Fibroblast of the aortic adventitia (primary cell): Measurements from ENCODE around the gene KLHL35. TPM values are rescaled to one million over a fixed set of nuclear protein-coding genes. Genes with fewer than 3 reads are reported as not detected.

ENCODE experiments used
- DNase-seq: peaks from one replicate; pipeline ENCODE4 v3.0.0-alpha.2; 2010; ENCODE audit warnings: low read depth
- H3K4me3 ChIP-seq: 2 replicates; pipeline ENCODE4 v1.5.1; 2011; ENCODE audit warnings: low read depth, mild to moderate bottlenecking, control low read depth, low read length, moderate library complexity
- total RNA-seq: library from RNA; depleted of rRNA; stranded (reverse); fragments of >200 nt; gene quantifications from 2 replicates; pipeline ENCODE4 v1.2.3, GENCODE V29; 2012; ENCODE audit warnings: low replicate concordance
- TF ChIP-seq, protein P1 (sequence below): IDR thresholded peaks from 2 replicates; pipeline ENCODE4 v1.5.1; 2011; ENCODE audit warnings: mild to moderate bottlenecking, low read length, control low read depth, inconsistent platforms; ENCODE audit not compliant: insufficient read depth

The KLHL35 gene
- total RNA-seq, 1 donor = 3.0 TPM

DNA sequence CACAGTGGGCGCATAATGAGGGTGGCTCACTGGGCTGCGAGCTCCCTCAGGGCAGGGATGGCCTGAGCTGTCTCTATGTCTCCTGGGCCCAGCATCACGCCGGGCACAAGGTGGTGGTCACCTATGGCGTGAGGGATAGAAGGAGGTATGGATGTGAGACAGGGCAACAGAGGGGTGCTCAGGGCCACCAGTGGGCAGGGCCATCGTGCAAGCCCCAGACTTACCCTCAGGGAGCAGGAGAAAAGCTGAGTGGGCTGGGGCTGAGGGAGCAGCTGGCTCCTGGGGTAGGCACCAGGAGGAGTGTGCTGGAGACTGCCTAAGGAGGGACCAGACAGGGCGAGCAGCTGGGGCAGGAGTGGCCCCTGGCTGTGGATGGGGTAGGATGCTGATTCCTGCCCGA is 34.3 kb upstream of the KLHL35 start:
- no peak overlapping the region for H3K4me3 ChIP-seq
- DNase-seq = no peak
- TF ChIP-seq, protein P1, sequence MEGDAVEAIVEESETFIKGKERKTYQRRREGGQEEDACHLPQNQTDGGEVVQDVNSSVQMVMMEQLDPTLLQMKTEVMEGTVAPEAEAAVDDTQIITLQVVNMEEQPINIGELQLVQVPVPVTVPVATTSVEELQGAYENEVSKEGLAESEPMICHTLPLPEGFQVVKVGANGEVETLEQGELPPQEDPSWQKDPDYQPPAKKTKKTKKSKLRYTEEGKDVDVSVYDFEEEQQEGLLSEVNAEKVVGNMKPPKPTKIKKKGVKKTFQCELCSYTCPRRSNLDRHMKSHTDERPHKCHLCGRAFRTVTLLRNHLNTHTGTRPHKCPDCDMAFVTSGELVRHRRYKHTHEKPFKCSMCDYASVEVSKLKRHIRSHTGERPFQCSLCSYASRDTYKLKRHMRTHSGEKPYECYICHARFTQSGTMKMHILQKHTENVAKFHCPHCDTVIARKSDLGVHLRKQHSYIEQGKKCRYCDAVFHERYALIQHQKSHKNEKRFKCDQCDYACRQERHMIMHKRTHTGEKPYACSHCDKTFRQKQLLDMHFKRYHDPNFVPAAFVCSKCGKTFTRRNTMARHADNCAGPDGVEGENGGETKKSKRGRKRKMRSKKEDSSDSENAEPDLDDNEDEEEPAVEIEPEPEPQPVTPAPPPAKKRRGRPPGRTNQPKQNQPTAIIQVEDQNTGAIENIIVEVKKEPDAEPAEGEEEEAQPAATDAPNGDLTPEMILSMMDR = no peak

DNA sequence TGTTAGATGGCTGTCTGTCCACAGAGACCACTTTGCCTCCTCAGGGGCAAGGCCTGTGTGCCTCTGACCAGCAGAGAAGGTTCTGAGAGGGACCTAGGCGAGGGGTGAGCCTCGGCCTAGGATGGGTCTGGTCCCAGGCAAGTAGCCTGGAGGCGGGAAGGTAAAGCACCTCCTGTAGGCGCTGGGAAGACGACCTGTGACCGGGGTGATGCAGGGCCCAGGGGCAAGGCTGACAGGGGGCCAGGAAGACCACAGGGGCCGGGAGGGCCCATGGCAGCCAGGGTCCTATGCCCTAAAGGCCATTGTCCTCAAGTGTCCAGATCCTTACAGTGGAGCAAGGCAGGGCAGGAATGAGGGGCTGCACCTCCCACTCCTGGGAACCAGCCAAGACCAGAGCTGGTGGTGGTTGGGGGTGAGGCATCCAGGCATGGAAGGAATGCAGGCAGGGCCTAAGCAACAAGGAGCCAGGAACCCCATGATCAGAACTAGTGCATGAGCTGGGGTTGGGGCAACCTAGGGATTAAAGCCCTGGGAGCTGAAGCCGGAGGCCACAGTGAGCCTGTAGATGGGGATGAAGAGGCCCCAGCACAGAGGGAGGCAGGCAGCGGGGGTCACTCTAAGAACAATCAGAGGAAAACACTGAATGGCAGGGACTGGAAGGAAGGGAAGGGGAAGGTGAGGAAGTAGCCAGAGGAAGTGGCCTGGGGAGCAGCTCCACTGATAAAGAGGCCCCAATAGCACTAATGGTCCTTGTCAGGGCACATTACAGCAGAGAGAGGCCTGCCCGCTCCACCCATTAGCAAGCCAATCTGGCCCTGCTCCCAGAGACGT is 32.9 kb upstream of the KLHL35 start:
- TF ChIP-seq, protein P1 = peak; percentile 8
- H3K4me3 ChIP-seq = no peak overlapping the region
- DNase-seq = peak; percentile 47

DNA sequence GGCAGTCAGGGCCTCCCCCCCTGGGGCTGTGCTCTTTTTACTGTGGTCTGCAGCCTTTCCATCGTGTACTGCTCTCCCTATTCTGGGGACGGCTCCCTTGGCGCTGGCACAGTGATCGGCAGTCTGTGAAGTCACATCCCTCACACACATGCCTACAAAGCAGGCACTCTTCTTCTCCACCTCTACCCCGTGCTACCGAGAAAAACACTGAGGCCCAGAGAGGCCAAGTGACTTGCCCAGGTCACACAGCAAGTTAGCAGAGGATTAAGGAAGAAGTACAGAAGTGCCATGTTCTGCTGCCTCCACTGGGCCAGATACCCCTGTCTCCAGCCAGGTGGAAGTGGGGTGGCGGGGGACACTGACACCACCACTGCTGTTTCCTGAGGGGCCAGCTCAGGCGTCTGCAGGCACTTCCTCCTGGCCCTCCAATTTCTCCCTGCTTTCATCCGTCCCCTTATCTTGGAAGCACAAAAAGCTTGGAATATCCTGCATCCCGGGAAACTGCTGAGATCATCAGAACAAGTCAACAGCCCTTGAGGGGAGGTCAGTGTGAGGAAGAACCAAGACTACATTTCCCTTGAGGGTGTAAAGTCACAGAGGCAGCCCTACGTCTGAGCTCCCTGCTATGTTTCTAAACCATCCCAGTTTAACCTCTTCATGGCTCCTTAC is 30.2 kb upstream of the KLHL35 start:
- DNase-seq = no peak
- no peak overlapping the region for H3K4me3 ChIP-seq
- TF ChIP-seq, protein P1 = no peak

DNA sequence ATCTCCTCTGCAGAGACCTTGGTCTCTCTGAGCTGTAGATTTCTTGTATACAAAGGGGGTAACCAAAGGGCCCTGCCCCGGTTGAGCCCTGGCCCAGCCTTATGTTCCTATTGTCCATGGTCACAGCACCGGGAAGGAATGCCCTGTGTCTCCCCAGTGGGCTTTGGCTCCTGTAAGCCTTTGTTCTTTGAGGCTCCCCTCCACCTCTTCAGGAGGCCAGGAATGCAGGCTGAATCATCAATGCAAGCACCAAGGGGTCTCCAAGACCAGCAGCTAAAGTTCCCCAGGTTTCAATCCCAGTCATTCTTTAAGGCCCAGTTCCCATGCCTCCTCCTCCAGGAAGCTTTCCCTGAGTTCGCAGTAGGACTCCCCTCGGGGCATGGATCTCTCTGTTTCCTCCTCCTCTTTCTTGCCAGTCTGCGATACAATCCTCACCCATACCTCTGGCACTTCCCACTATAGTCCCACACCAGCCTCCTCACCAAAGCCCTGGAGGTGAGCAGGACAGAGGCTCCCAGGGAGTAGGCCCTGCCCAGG is 29.2 kb upstream of the KLHL35 start:
- H3K4me3 ChIP-seq = no peak overlapping the region
- no peak for DNase-seq
- TF ChIP-seq, protein P1 = no peak

DNA sequence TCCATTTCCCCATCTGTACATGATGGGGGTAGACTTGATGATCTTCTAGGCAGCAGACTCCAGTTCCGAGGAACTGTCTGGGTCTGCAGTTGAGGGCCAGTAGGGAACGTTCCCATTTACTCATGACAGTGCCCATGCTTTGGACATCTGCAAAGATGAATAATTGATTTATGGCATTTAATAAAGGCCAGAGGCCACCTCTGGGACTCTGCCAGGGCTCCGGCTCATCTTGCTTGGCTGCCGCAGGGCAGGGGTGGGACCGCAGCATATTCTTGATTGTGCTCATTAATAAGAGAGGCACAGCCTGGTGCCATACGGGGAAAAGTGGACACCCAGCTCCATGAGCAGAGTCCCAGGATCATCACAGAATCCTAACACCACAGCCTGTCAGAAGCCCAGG is 28.1 kb upstream of the KLHL35 start:
- TF ChIP-seq, protein P1 = no peak
- DNase-seq = no peak
- H3K4me3 ChIP-seq = no peak overlapping the region

DNA sequence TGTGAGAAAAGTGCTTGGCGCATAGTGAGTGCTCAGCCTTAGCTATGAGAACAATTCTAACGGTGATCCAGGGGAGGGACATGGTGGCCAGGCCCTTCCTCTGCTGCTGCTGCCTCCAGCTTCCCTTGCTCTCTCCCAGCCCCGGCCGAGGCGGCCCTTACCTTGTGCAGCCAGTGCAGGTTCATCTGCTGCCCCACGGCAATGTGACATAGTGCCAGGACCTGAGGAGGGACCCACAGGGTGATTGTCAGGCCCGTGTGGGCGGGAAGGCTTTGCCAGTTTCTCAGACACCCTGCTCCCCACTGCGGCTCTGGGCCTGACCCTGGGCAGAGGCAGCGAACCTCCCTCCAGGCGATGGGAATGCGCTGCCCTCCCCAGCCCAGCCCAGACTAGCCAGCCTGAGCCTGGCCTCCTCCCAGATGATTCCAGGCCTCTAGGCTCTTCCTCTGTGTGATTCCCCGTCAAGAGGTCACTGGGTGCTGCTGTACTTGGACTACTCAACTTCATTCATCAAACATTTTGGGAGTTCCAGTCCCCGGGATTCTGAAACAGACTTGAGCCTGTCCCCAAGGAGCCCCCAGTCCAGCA is 23.7 kb upstream of the KLHL35 start:
- no peak for DNase-seq
- TF ChIP-seq, protein P1 = no peak
- H3K4me3 ChIP-seq = no peak overlapping the region
